ENCODE measurements around the gene MAD1L1. TPM values are rescaled to one million over a fixed set of nuclear protein-coding genes. Genes with fewer than 3 reads are reported as not detected.

MAD1L1 gene
- total and polyA plus RNA-seq, 2 of the 4 experiments (the other 2 are of a cell fraction), result 29.0 to 40.9 TPM

DNA sequence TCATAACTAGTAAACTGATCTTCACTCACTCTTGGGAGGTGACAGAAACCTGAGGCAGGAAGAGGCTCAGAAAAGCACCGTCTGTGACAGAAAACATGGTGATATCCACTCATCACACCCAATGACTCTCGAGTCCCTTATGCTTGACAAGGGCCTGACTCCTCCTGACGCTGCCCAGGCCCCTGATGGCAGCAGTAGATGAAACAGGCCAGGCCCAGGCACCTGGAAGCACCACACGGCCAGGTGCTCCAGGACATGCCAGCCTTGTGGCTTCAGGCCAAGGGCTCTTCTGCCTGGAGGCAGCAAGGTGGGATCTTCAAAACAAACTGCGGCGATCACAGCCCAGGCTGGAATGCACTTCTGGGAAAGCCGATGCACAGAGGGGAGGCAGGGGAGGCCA, 89.3 kb downstream of the MAD1L1 start:
- H3K4me2 ChIP-seq (ENCODE audit: low read depth, low read length), result no peak overlapping the region
- no peak overlapping the region for H3K14ac ChIP-seq (replicated peaks; ENCODE audit: low read depth, low read length)
- H3K9ac ChIP-seq (ENCODE audit: low read depth, low read length), result no peak overlapping the region
- no peak overlapping the region for H2AFZ ChIP-seq (replicated peaks; ENCODE audit: low read length, poor library complexity)
- DNase-seq (no peak), ATAC-seq (ENCODE audit: low read depth) (no peak)
- 90% methylated on average over 3 of the region's 7 CpGs; no CpG with 5 or more reads in 1 of the 2 experiments for WGBS, 2 experiments (ENCODE audit: extremely low coverage in 2 of 2, insufficient read length in 1 of 2)
- no peak overlapping the region for H2AK5ac ChIP-seq (ENCODE audit: low read depth, low read length)
- intact Hi-C loops (cut with micrococcal nuclease), result no loop called here
- H2BK15ac ChIP-seq (ENCODE audit: low read depth, low read length), result no peak overlapping the region
- H3K18ac ChIP-seq (ENCODE audit: low read depth, low read length), result no peak overlapping the region
- no peaks in the 10 kb centered on the region for H3K9me3 ChIP-seq (ENCODE audit: control insufficient read depth, insufficient read depth, low read length)
- dilution Hi-C loops (cut with HindIII; ENCODE audit: low sequenced_read_pairs, unreplicated experiment), result no loop called here
- H4K5ac ChIP-seq (ENCODE audit: low read depth, low read length), result no peak overlapping the region
- no TSS peak for BruUV-seq (replicated peaks)
- H3K4me3 ChIP-seq (ENCODE audit: insufficient read depth, low read depth, low read length), result no peak overlapping the region
- no peak overlapping the region for H3K56ac ChIP-seq (ENCODE audit: extremely low read depth, insufficient read depth, low read length)
- H3K4ac ChIP-seq (ENCODE audit: low read depth, low read length), result no peak overlapping the region
- no peaks in the 10 kb centered on the region for H3K27me3 ChIP-seq (ENCODE audit: control insufficient read depth, insufficient read depth, low read length)
- no peak overlapping the region for H2BK120ac ChIP-seq (ENCODE audit: low read depth, low read length)
- H2BK5ac ChIP-seq (ENCODE audit: low read depth, low read length, poor library complexity, severe bottlenecking), result no peak overlapping the region
- H2BK20ac ChIP-seq (ENCODE audit: low read depth, low read length), result no peak overlapping the region
- no peak overlapping the region for H3K23ac ChIP-seq (ENCODE audit: low read depth, low read length)
- ChIA-PET CTCF (no interaction called here), POLR2A (ENCODE audit: unreplicated experiment) (interaction anchor here (0.5 kb wide), 1 partner anchor 819 kb away, joined by 3 read pairs; no protein-coding TSS in a partner anchor)
- no peak overlapping the region for H4K91ac ChIP-seq (ENCODE audit: insufficient read depth, low read depth, low read length)
- peaks cover 18% of the 10 kb centered on the region; the same call in 1 of the 2 replicates for H3K36me3 ChIP-seq (ENCODE audit: control insufficient read depth, insufficient read depth, low read length)
- 0 out of 2 replicates have a peak, but pooled peaks cover 4% of the 10 kb centered on the region for H3K9me1 ChIP-seq (ENCODE audit: insufficient read depth, low read length)
- no peak for TF ChIP-seq FOS (IDR thresholded peaks at IDR 0.05; ENCODE audit: low read depth, low read length)
- H4K20me1 ChIP-seq (ENCODE audit: insufficient read depth, low read length), result peaks cover 3% of the 10 kb centered on the region
- no peaks in the 10 kb centered on the region; a peak in 1 of 4 replicates for H3K79me1 ChIP-seq (ENCODE audit: low read depth in 1 of 2, low read length in 2 of 2)
- in situ Hi-C loops (cut with MboI; ENCODE audit: low sequenced_read_pairs), result no loop called here
- no peak overlapping the region for H4K8ac ChIP-seq (ENCODE audit: low read depth in 2 of 2, low read length in 2 of 2)
- no peaks in the 10 kb centered on the region for H3K4me1 ChIP-seq (ENCODE audit: control insufficient read depth, insufficient read depth, low read length)
- no peak overlapping the region for H2AK9ac ChIP-seq (replicated peaks; ENCODE audit: low read depth, low read length, poor library complexity)
- no peak overlapping the region for H3K27ac ChIP-seq (ENCODE audit: insufficient read depth, low read length)
